ENCODE measurements around the gene SLC6A6.

The SLC6A6 gene

DNA sequence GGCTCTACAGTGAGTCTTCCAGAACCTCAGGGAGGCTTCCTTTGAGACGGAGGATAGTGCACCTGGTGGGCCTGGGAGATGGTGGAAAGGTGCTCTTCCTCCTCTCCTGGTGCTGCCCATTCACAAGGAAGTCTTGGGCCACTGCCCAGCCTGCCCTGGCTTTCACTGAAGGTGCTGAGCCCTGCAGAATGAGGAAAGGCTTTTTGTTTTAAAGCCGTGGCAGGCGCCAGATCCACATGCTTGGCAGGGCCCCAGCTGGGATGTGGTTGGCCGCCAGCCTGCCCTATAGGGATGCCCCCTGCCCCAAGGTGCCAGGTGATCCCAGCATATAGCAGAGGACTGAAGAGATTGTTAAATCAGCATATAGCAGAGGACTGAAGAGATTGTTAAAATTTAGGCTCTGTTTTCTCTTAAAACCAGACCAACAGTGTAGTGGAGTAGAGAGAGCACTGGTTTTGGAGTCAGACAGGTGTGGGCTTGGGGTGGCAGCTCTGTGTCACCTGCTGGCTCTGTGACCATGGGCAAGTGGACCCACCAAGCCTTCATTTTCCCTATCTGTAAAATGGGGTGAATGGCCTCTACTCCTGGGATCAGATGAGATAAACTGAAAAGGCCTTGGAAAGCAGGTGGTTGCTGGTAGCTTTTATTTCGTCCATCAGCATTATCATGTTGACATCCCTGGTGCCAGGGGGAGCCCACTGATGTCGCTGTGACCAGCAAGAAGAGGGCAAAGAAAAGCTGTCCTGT lies 53.3 kb downstream of the SLC6A6 start:
- DNase-seq (ENCODE audit: low read depth): no peak
- TF ChIP-seq, protein P1, sequence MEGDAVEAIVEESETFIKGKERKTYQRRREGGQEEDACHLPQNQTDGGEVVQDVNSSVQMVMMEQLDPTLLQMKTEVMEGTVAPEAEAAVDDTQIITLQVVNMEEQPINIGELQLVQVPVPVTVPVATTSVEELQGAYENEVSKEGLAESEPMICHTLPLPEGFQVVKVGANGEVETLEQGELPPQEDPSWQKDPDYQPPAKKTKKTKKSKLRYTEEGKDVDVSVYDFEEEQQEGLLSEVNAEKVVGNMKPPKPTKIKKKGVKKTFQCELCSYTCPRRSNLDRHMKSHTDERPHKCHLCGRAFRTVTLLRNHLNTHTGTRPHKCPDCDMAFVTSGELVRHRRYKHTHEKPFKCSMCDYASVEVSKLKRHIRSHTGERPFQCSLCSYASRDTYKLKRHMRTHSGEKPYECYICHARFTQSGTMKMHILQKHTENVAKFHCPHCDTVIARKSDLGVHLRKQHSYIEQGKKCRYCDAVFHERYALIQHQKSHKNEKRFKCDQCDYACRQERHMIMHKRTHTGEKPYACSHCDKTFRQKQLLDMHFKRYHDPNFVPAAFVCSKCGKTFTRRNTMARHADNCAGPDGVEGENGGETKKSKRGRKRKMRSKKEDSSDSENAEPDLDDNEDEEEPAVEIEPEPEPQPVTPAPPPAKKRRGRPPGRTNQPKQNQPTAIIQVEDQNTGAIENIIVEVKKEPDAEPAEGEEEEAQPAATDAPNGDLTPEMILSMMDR (conservative IDR thresholded peaks at IDR 0.05; ENCODE audit: control insufficient read depth, insufficient read depth, low read depth, low read length): no peak
- no peak overlapping the region for H3K4me3 ChIP-seq (ENCODE audit: control insufficient read depth, low read depth, low read length)

DNA sequence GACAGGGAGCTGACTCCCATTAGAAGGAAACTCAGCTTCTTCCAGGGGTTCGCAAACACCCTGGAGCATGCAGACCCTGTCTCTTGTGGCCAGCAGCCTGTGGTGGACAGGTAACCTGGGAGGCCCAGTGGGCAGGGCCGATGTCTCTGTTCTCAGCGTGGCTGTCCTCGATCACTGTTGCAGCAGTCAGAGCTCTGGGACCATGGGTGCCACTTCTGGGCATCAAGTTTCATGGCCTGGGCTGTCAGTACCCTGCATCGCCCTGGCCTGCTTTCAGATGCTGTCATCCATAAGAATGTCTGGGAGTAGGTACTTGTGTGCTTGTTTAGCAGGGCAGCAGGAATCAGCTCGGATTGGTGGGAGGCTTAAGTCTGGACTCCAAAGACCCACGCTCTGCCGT lies 54.4 kb downstream of the SLC6A6 start:
- DNase-seq (ENCODE audit: low read depth): no peak
- no peak overlapping the region for H3K4me3 ChIP-seq (ENCODE audit: control insufficient read depth, low read depth, low read length)
- TF ChIP-seq, protein P1 (conservative IDR thresholded peaks at IDR 0.05; ENCODE audit: control insufficient read depth, insufficient read depth, low read depth, low read length): no peak

DNA sequence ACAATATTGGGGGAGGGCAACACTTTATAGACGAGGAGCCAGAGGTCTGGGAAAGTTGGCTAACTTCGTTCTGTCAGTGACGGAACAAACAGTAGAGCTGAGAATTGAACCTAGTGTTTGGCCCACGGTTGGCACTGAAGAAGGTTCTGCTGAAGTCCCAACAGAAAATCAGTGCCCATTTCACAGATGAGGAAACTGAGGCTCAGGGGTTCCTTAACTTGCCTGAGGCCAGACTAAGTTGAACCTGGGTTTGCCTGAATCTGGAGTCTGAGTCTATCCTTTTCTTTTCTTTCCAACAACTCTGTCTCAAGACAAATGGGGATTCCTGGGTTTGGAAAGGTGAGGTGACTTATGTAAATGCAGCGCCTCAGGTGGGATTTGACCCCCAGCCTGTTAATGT lies 55.1 kb downstream of the SLC6A6 start:
- TF ChIP-seq, protein P1 (conservative IDR thresholded peaks at IDR 0.05; ENCODE audit: control insufficient read depth, insufficient read depth, low read depth, low read length): no peak
- no peak for DNase-seq (ENCODE audit: low read depth)
- no peak overlapping the region for H3K4me3 ChIP-seq (ENCODE audit: control insufficient read depth, low read depth, low read length)

DNA sequence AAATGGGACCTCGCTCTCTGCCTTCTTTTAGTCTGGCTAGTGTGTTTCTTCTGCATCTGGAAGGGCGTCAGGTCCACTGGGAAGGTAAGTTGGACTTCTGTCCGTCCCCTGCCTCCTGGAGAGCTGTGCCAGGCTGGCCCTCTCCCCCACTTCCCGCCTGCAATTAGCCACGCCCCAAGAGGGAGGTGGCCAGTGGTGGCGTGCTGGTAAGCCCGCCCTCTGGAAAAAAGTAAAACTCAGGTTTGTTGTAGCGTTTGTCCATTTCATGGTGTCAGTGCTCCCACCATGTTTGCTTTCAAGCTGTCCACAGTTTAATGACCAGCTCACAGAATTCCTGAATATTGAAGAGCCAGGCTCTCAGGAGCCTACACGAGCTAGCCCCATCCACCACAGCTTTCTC lies 55.6 kb downstream of the SLC6A6 start:
- DNase-seq (ENCODE audit: low read depth): no peak
- H3K4me3 ChIP-seq (ENCODE audit: control insufficient read depth, low read depth, low read length): no peak overlapping the region

DNA sequence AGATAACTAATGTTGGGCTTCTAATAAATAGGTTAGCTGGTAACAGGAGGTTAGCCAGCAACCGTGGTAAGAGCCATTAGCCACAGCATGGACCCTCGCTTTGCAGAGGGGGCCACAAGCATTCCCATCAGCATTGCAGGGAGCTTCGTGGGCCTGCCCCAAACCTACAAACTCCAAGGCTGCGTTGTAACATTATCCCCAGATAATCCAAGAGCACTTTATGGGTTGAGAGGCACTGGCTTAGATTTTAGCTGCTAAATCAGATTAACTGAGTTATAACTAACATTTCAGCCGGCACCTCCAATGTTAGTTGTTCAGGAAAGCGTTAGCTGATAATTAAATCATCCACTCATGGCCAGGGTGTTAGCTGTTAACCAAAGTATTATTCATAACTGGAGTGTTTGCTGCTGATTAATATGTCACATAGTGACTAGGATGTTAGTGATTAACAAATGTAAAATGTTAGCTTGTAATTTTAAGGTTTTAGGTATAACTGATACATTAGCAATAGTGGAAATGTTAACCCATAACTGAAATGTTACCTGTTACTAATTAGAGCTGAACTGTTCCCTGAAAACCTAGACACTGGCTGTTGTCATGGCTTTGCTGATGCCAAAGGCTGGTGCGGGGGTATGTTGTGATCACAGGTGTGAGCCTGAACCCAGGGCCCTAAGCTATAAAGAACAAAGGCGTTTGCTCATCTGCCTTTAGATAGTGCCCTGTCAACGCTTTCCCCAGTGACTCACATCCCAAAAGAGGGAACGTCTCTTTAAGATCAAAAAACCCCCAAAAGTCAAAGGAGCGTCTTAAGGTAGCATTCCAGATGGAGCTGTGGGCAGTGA lies 56.2 kb downstream of the SLC6A6 start:
- no peak overlapping the region for H3K4me3 ChIP-seq (ENCODE audit: control insufficient read depth, low read depth, low read length)
- TF ChIP-seq, protein P1 (conservative IDR thresholded peaks at IDR 0.05; ENCODE audit: control insufficient read depth, insufficient read depth, low read depth, low read length): no peak
- DNase-seq (ENCODE audit: low read depth): no peak

More for the DNA sequence above, 55.6 kb downstream of the SLC6A6 start:
- TF ChIP-seq, protein P1 (conservative IDR thresholded peaks at IDR 0.05; ENCODE audit: control insufficient read depth, insufficient read depth, low read depth, low read length): no peak

DNA sequence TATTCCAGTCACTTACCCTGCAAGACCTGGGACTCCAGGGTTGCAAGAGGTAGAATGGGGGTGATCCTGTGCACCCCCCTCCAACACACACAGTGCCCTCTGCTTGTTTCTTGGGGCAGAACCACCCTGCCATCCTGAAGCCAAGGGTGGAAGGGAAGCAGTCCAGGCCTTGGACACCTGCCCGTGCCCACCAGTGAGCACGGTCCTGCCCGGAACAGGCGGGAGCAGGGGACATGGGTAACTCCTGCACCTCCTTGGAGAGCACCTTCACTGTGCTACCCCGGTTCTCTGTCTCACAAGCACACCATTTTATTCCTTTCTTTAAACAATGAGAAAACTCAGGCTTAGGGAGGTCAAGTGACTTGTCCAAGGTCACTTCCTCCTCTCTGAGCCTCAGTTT lies 57.0 kb downstream of the SLC6A6 start:
- TF ChIP-seq, protein P1 (conservative IDR thresholded peaks at IDR 0.05; ENCODE audit: control insufficient read depth, insufficient read depth, low read depth, low read length): no peak
- no peak for DNase-seq (ENCODE audit: low read depth)
- no peak overlapping the region for H3K4me3 ChIP-seq (ENCODE audit: control insufficient read depth, low read depth, low read length)

Data from fibroblast of mammary gland (primary cell).